ENCODE measurements around the gene FCRLA. TPM values are rescaled to one million over a fixed set of nuclear protein-coding genes. Genes with fewer than 3 reads are reported as not detected.
"Not testable (repeated sequence)": the region's sequence is repeated elsewhere in the genome, so short reads cannot be mapped to it uniquely, and the experiment has no call there.

FCRLA gene
- polyA plus RNA-seq (2011; rRNA removed) (0.07 and 0.10 TPM in 2 replicates), polyA plus RNA-seq (2017; fragmentation: RNase III; extraction: RNeasy Plus Mini Kit Qiagen cat#74134 plus additional on column Dnase treatment) (not detected in 3 replicates), polyA minus RNA-seq (2011; rRNA and poly(A)+ RNA removed) (not detected in 2 replicates)
- 0.04 TPM in 1 of 2 replicates, not detected in the other for polyA plus RNA-seq (2012; cell fraction: cytosol; rRNA removed)
- not detected in 2 replicates for polyA plus RNA-seq (2012; cell fraction: nucleus; rRNA removed)

- DNase-seq (ENCODE audit: low read depth in 1 of 2, low spot score in 1 of 2), result peak in 1 of 2 experiments; percentile 16
Observed at GRCh38 chr1:161706482-161707347, at the start of gene FCRLA. Gene FCRLA (plus strand): TSS chr1:161707229. CDS start chr1:161707265, 36 bp downstream.

GRCh38 chr1:161658524-161658923 lies 48.5 kb upstream of the FCRLA start:
- POLR2A ChIA-PET, H3K4me3 ChIP-seq, ATAC-seq: not testable (repeated sequence)

More at GRCh38 chr1:161706482-161707347, at the start of gene FCRLA:
- POLR2A ChIA-PET, result no interaction called here
- FAIRE-seq (no peak), ATAC-seq (no peak; a peak in 1 of 6 replicates)
- no peak for TF ChIP-seq CBX8 (IDR thresholded peaks at IDR 0.05)
- TF ChIP-seq POLR2A (IDR thresholded peaks at IDR 0.05; ENCODE audit: low read length), result no peak
- no peak for TF ChIP-seq RFX5 (IDR thresholded peaks at IDR 0.05)
- TF ChIP-seq RNF2 (IDR thresholded peaks at IDR 0.05; ENCODE audit: borderline replicate concordance, low read depth), result no peak
- TF ChIP-seq RCOR1 (IDR thresholded peaks at IDR 0.05; ENCODE audit: low read depth, low read length), result no peak
- TF ChIP-seq REST (IDR thresholded peaks at IDR 0.05), result no peak
- TF ChIP-seq ELK1 (IDR thresholded peaks at IDR 0.05; ENCODE audit: low read depth, low read length), result no peak
- no peak for TF ChIP-seq ZNF302 (CRISPR knock-in tag; IDR thresholded peaks at IDR 0.05)
- Histone ChIP-seq H3K4me2 (no peak within 1 kb of the TSS), H3K27ac (no peak within 1 kb of the TSS), H3K4me3 (no peak within 1 kb of the TSS), H3K4me1 (peaks cover 12% of the 10 kb centered on the region; the same call in 2 of the 3 replicates), H3K9me3 (no peaks in the 10 kb centered on the region)
- 63% methylated on average over 4 of the region's 4 CpGs for WGBS (ENCODE audit: missing lambda C conversion rate)
- CTCF ChIA-PET, result interaction anchor here (0.9 to 1.8 kb wide), 4 partner anchors 13 to 330 kb away, joined by 3 to 9 read pairs (median 4); no protein-coding TSS in a partner anchor

GRCh38 chr1:161661660-161662311 lies 45.2 kb upstream of the FCRLA start:
- POLR2A ChIA-PET; H3K4me2 ChIP-seq; FAIRE-seq; H3K9me3 ChIP-seq; H3K4me1 ChIP-seq; H3K4me3 ChIP-seq; CTCF ChIA-PET; DNase-seq (ENCODE audit: low read depth in 1 of 2, low spot score in 1 of 2); H3K27ac ChIP-seq: not testable (repeated sequence)
- ATAC-seq, result peak in 1 of 2 experiments; percentile 61; a peak in 3 of 6 replicates
- WGBS (ENCODE audit: missing lambda C conversion rate), result 95% methylated on average over 3 of the region's 9 CpGs

More at GRCh38 chr1:161658524-161658923, 48.5 kb upstream of the FCRLA start:
- H3K4me1 ChIP-seq; H3K27ac ChIP-seq; CTCF ChIA-PET; FAIRE-seq; H3K4me2 ChIP-seq; H3K9me3 ChIP-seq; DNase-seq (ENCODE audit: low read depth in 1 of 2, low spot score in 1 of 2): not testable (repeated sequence)

- POLR2A ChIA-PET, ATAC-seq, CTCF ChIA-PET: not testable (repeated sequence)
Observed at GRCh38 chr1:161662684-161663339, 44.2 kb upstream of the FCRLA start, which contains the start of gene FCGR2B. Gene FCGR2B (plus strand): TSS chr1:161663143. CDS start chr1:161663242, 99 bp downstream.

GRCh38 chr1:161663569-161663968 lies 43.5 kb upstream of the FCRLA start:
- H3K27ac ChIP-seq; H3K9me3 ChIP-seq; H3K4me1 ChIP-seq; POLR2A ChIA-PET; H3K4me3 ChIP-seq; CTCF ChIA-PET; DNase-seq (ENCODE audit: low read depth in 1 of 2, low spot score in 1 of 2); FAIRE-seq; H3K4me2 ChIP-seq; ATAC-seq: not testable (repeated sequence)
- WGBS (ENCODE audit: missing lambda C conversion rate), result no CpG with 5 or more reads among the region's 1 CpG

More at GRCh38 chr1:161662684-161663339, 44.2 kb upstream of the FCRLA start, which contains the start of gene FCGR2B:
- not testable (repeated sequence) for DNase-seq (ENCODE audit: low read depth in 1 of 2, low spot score in 1 of 2); H3K4me2 ChIP-seq; FAIRE-seq; H3K4me3 ChIP-seq; H3K27ac ChIP-seq; H3K9me3 ChIP-seq; H3K4me1 ChIP-seq
- no CpG with 5 or more reads among the region's 4 CpGs for WGBS (ENCODE audit: missing lambda C conversion rate)

GRCh38 chr1:161664689-161665088 lies 42.3 kb upstream of the FCRLA start:
- H3K27ac ChIP-seq; H3K4me2 ChIP-seq; H3K9me3 ChIP-seq; POLR2A ChIA-PET; ATAC-seq; FAIRE-seq; CTCF ChIA-PET; H3K4me1 ChIP-seq; DNase-seq (ENCODE audit: low read depth in 1 of 2, low spot score in 1 of 2); H3K4me3 ChIP-seq: not testable (repeated sequence)
- no CpG with 5 or more reads among the region's 4 CpGs for WGBS (ENCODE audit: missing lambda C conversion rate)

All from A549 (cell line).